Measurements from ENCODE around the gene CCDC122. TPM values are rescaled to one million over a fixed set of nuclear protein-coding genes. Genes with fewer than 3 reads are reported as not detected.

The CCDC122 gene
- total and polyA plus RNA-seq, 10 of the 15 experiments (the other 5 are each of a cell fraction or from before 2014, with no cell fraction given), result 1.0 to 4.5 (median 2.9) TPM; not detected in 1

DNA sequence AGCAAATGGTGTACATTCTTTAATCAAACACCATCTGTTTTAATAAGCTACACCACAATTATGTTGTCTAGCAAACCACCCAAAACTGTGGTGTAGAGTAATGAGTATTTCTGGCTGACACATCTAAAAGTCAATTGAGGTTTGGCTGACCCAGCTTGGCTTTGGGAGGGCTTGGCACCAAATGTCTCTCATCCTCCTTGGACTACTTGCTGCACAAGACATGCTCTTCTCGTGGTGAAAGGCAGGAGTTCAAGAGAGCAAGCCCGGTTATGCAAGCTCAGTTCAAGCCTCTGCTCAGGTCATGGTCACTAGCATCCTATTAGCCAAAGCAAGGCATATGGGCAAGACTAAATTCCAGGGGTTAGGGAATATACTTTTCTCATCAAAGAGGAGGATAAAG is 37.3 kb upstream of the CCDC122 start:
- Histone ChIP-seq H3K9me3 (replicated peaks; ENCODE audit: control insufficient read depth, insufficient read depth, low read length) (no peaks in the 10 kb centered on the region), H3K27me3 (replicated peaks in 1 of 2; ENCODE audit: control insufficient read depth in 2 of 2, insufficient read depth in 2 of 2, low read length in 1 of 2) (peaks cover 0 to 11% of the 10 kb centered on the region in 2 experiments; a peak in 1 of 4 replicates), H4K20me1 (ENCODE audit: control insufficient read depth, insufficient read depth) (no peaks in the 10 kb centered on the region), H3K4me3 (no peak overlapping the region), H3K36me3 (ENCODE audit: control insufficient read depth in 2 of 2, insufficient read depth in 2 of 2, low read length in 1 of 2) (no peaks in the 10 kb centered on the region), H3K79me2 (ENCODE audit: control insufficient read depth, insufficient read depth, low read length) (no peaks in the 10 kb centered on the region), H2AFZ (ENCODE audit: control insufficient read depth, low read depth, low read length) (no peak overlapping the region), H3K27ac (ENCODE audit: control insufficient read depth, insufficient read depth) (no peak overlapping the region), H3K4me2 (ENCODE audit: control insufficient read depth, insufficient read depth) (no peak overlapping the region), H3K9ac (ENCODE audit: control insufficient read depth, insufficient read depth, low read length) (no peak overlapping the region), H3K4me1 (ENCODE audit: control insufficient read depth, insufficient read depth, low read length) (no peaks in the 10 kb centered on the region)
- POLR2A ChIA-PET, result no interaction called here
- CTCF ChIA-PET, result no interaction called here
- RAD21 ChIA-PET (ENCODE audit: unreplicated experiment), result no interaction called here
- SMC1A ChIA-PET (ENCODE audit: uncharacterized antibody, unreplicated experiment), result no interaction called here
- BruUV-seq (replicated peaks), result no TSS peak
- in situ Hi-C loops (cut with MboI) (no loop called here), intact Hi-C loops (cut with micrococcal nuclease; ENCODE audit: unreplicated experiment) (no loop called here)
- TF ChIP-seq ZNF217 (IDR thresholded peaks at IDR 0.05) (no peak), RB1 (IDR thresholded peaks at IDR 0.05; ENCODE audit: borderline replicate concordance) (no peak), HDGF (IDR thresholded peaks at IDR 0.05) (no peak), EZH2 (IDR thresholded peaks at IDR 0.05; ENCODE audit: borderline replicate concordance, control insufficient read depth, low read depth, low read length) (no peak), BRCA1 (IDR thresholded peaks at IDR 0.05; ENCODE audit: low read depth, low read length) (no peak), ZBED1 (IDR thresholded peaks at IDR 0.05; ENCODE audit: borderline replicate concordance) (no peak), BMI1 (IDR thresholded peaks at IDR 0.05; ENCODE audit: borderline replicate concordance) (no peak), STAT1 (conservative IDR thresholded peaks at IDR 0.05) (no peak), MXI1 (IDR thresholded peaks at IDR 0.05; ENCODE audit: low read depth, low read length) (no peak)
- DNase-seq (ENCODE audit: low read depth, low spot score) (no peak), FAIRE-seq (no peak), ATAC-seq (no peak)
- 0% methylated on average over 2 of the region's 2 CpGs for WGBS (ENCODE audit: insufficient coverage, insufficient replicate concordance, low lambda C conversion rate, missing lambda C conversion rate)

DNA sequence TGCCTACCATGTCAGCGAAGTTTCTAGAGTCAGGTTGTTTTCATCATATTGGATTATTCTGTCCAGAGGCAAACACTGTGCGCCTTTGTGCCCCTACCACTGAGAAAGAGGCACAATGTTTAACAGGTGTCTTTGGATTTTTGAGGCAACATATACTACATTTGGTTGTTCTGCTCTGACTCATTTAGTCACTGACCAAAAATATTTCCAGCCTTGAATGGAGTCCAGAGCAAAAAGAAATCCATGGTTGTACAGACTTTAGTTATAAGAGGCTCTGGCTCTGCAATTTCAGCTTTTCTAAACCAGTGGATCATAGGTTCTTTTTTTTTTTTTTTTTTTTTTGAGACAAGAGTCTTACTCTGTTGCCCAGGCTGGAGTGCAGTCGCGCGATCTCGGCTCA is 35.9 kb upstream of the CCDC122 start:
- DNase-seq (ENCODE audit: low read depth, low spot score) (no peak), ATAC-seq (no peak), FAIRE-seq (no peak)
- intact Hi-C loops (cut with micrococcal nuclease; ENCODE audit: unreplicated experiment) (no loop called here), in situ Hi-C loops (cut with MboI) (no loop called here)
- Histone ChIP-seq H3K27me3 (replicated peaks in 1 of 2; ENCODE audit: control insufficient read depth in 2 of 2, insufficient read depth in 2 of 2, low read length in 1 of 2) (peaks cover 0 to 12% of the 10 kb centered on the region in 2 experiments; a peak in 1 of 4 replicates), H3K36me3 (ENCODE audit: control insufficient read depth in 2 of 2, insufficient read depth in 2 of 2, low read length in 1 of 2) (no peaks in the 10 kb centered on the region), H3K4me2 (ENCODE audit: control insufficient read depth, insufficient read depth) (no peak overlapping the region), H3K79me2 (ENCODE audit: control insufficient read depth, insufficient read depth, low read length) (no peaks in the 10 kb centered on the region), H2AFZ (ENCODE audit: control insufficient read depth, low read depth, low read length) (no peak overlapping the region), H3K4me1 (ENCODE audit: control insufficient read depth, insufficient read depth, low read length) (no peaks in the 10 kb centered on the region), H3K27ac (ENCODE audit: control insufficient read depth, insufficient read depth) (no peak overlapping the region), H3K9me3 (replicated peaks; ENCODE audit: control insufficient read depth, insufficient read depth, low read length) (no peaks in the 10 kb centered on the region), H3K4me3 (no peak overlapping the region), H4K20me1 (ENCODE audit: control insufficient read depth, insufficient read depth) (no peaks in the 10 kb centered on the region), H3K9ac (ENCODE audit: control insufficient read depth, insufficient read depth, low read length) (no peak overlapping the region)
- WGBS (ENCODE audit: insufficient coverage, insufficient replicate concordance, low lambda C conversion rate, missing lambda C conversion rate), result 93% methylated on average over 6 of the region's 6 CpGs
- no TSS peak for BruUV-seq (replicated peaks)
- POLR2A ChIA-PET, result no interaction called here
- CTCF ChIA-PET, result interaction anchor here (1.1 kb wide), 1 partner anchor 10 kb away, joined by 7 read pairs; no protein-coding TSS in a partner anchor
- SMC1A ChIA-PET (ENCODE audit: uncharacterized antibody, unreplicated experiment), result no interaction called here
- RAD21 ChIA-PET (ENCODE audit: unreplicated experiment), result no interaction called here
- TF ChIP-seq HDAC2 (IDR thresholded peaks at IDR 0.05) (no peak), GATAD2B (conservative IDR thresholded peaks at IDR 0.05; ENCODE audit: low read depth) (no peak), NBN (IDR thresholded peaks at IDR 0.05) (no peak), TCF7 (IDR thresholded peaks at IDR 0.05; ENCODE audit: borderline replicate concordance) (no peak), NFYA (IDR thresholded peaks at IDR 0.05; ENCODE audit: borderline replicate concordance, low read depth, low read length) (no peak), KDM1A (IDR thresholded peaks at IDR 0.05; ENCODE audit: borderline replicate concordance) (no peak), RAD51 (IDR thresholded peaks at IDR 0.05) (no peak), LARP7 (IDR thresholded peaks at IDR 0.05) (no peak), EED (IDR thresholded peaks at IDR 0.05; ENCODE audit: low read depth) (no peak), PRDM15 (CRISPR knock-in tag; IDR thresholded peaks at IDR 0.05) (no peak), MTA2 (IDR thresholded peaks at IDR 0.05; ENCODE audit: low read depth) (no peak)
